Panc1 (cell line): Measurements from ENCODE around the gene GPR141.

ENCODE experiments used
- POLR2AphosphoS5 ChIP-seq: IDR thresholded peaks from 2 replicates; pipeline ENCODE4 v1.6.1; 2012; ENCODE audit warnings: mild to moderate bottlenecking, low read depth, low read length, moderate library complexity
- REST ChIP-seq, 2 experiments: IDR thresholded peaks; 2 replicates each; pipeline ENCODE4 v1.6.1; 2011 to 2012; ENCODE audit warnings: low read depth in 2 of 2, control low read depth in 1 of 2, low read length in 1 of 2, mild to moderate bottlenecking in 1 of 2, moderate library complexity in 1 of 2; ENCODE audit not compliant: insufficient read depth in 1 of 2
- SIN3A ChIP-seq: IDR thresholded peaks from 2 replicates; pipeline ENCODE4 v1.6.1; 2012; ENCODE audit warnings: low read depth, mild to moderate bottlenecking, low read length, moderate library complexity, borderline replicate concordance; ENCODE audit not compliant: insufficient read depth
- TF ChIP-seq, protein P1 (sequence below): fragments of 450-650 bp; IDR thresholded peaks from 2 replicates; pipeline ENCODE4 v1.5.1; 2017; ENCODE audit warnings: mild to moderate bottlenecking

DNA sequence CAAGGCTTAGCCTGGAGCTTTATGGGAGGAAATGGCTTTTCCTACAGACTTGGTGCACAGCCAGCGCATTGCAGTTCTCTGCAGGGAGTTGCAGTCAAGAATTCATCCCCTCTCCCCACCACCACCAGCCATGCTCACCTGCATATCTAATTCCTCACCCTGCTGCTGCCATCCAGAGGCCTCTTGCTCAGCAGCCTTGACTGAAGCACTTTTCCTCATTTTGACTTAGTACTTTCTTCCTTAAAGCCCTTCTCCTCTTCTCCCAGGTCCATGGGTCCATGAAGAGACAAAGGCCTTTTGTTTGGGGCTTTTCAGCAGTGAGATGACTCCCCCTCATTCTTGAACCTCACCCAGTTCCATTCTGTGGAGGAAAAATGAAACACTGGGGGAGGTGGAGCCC lies 39.7 kb upstream of the GPR141 start:
- TF ChIP-seq, protein P1, sequence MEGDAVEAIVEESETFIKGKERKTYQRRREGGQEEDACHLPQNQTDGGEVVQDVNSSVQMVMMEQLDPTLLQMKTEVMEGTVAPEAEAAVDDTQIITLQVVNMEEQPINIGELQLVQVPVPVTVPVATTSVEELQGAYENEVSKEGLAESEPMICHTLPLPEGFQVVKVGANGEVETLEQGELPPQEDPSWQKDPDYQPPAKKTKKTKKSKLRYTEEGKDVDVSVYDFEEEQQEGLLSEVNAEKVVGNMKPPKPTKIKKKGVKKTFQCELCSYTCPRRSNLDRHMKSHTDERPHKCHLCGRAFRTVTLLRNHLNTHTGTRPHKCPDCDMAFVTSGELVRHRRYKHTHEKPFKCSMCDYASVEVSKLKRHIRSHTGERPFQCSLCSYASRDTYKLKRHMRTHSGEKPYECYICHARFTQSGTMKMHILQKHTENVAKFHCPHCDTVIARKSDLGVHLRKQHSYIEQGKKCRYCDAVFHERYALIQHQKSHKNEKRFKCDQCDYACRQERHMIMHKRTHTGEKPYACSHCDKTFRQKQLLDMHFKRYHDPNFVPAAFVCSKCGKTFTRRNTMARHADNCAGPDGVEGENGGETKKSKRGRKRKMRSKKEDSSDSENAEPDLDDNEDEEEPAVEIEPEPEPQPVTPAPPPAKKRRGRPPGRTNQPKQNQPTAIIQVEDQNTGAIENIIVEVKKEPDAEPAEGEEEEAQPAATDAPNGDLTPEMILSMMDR, result no peak
- TF ChIP-seq SIN3A (no peak), REST (IDR thresholded peaks at IDR 0.05; ENCODE audit: insufficient read depth in 1 of 2, low read depth in 2 of 2, low read length in 1 of 2) (no peak), POLR2AphosphoS5 (no peak)
